HG03064 (cell line): ENCODE results near the gene FHL3.
A peak's percentile ranks its signal among the peaks of the same experiment; 100 is the strongest.

ENCODE experiments used
- ATAC-seq: cut with Tn5 transposase; IDR thresholded peaks from one replicate; pipeline ENCODE4 v1.9.1; 2021; ENCODE audit warnings: low read depth; ENCODE audit not compliant: unreplicated experiment

Gene FHL3

DNA sequence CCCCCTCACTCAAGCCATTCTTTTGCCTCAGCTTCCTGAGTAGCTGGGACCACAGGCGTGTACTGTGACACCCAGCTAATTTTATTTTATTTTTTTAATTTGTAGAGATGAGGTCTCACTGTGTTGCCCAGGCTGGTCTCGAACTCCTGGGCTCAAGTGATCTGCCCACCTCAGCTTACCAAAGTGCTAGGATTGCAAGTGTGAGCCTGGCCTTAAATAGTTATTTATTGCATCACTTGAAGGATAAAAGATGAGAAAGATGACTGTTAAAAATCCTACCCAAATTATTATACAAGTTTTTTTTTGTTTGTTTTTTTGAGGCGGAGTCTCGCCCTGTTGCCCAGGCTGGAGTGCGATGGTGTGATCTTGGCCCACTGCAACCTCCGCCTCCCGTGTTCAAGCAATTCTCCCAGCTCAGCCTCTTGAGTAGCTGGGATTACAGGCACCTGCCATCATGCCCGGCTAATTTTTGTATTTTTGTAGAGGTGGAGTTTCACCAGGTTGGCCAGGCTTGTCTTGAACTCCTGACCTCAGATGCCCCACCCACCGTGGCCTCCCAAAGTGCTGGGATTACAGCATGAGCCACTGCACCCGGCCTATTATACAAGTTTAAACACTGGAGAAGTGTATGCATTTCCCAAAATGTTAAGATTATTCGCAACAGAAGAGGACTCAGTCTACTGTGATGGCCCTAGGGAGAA lies 9.6 kb upstream of the FHL3 start:
- no peak for ATAC-seq

- no peak for ATAC-seq
These were observed 8.9 kb upstream of the FHL3 start for GRCh38 chr1:38014171-38014570.

DNA sequence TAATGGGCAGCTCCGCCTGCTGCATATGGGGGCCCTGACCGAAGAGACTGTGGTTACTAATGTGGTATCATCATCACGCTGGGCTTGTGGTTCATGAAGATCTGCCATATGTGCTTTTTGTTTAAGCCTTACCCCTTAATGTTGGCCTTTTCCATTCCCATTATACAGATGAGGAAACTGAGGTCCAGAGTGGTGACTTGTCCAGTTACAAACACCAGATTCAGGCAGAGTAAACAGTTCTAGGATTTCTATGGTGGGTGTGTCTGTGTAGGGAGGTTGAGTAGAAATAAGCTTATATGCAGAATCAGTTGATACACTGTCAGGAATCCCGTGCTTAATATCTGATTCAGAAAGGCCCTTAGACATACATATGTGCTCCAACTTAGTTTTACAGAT lies 7.9 kb upstream of the FHL3 start:
- no peak for ATAC-seq

DNA sequence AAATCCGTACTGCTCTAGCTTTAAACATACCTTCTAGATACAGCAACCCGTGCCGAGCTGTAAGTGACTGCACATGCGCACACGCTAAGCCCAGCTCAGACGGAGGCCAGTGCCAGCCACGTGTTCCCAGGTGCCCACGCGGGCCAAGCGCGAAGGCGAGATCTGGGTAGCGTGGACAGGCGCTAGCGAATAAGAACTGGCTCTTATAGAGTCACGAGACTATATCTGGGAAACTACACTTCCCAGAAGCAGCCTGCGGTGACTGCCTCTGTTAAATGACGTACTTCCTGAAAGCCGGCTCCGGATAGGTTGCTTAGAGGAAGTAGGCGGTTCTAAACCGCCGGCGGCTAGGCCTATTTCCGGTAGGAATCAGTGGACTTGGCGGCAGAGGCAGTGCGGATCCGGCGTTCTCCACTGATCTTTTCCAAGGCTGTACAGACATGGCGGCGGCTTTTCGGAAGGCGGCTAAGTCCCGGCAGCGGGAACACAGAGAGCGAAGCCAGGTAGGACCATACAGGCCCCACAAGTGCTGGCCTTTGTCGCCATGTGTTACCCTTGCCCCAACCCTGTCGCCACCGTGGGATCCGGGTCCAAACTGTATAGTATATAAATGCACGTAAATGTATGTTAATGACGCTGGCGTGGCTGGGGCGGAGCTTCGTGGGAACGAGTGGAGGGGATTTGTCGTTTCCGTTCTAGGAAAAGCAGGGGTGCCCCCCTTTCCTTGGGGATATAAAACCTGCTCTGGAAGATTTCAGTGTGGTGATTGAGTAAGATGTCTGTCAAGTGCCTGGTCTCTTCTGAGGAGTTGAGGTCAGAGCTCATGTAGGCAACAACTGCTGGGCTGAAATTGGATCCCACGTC lies 7.3 kb upstream of the FHL3 start, which contains the start of gene UTP11:
TSS of gene UTP11 (plus strand) at position 372 of the 864 bp plus-strand sequence. CDS start at position 441, 69 bp downstream.
- peak; percentile 92 for ATAC-seq

GRCh38 chr1:38009841-38010180 lies 4.5 kb upstream of the FHL3 start:
- no peak for ATAC-seq

- ATAC-seq: no peak
These were observed 4.0 kb upstream of the FHL3 start for GRCh38 chr1:38009088-38009840.

- ATAC-seq: no peak
These were observed 904 bp upstream of the FHL3 start for GRCh38 chr1:38006008-38006828.

GRCh38 chr1:38004284-38005108 lies 818 bp downstream of the FHL3 start:
- no peak for ATAC-seq

GRCh38 chr1:38003261-38004250 lies 1.8 kb downstream of the FHL3 start:
- ATAC-seq: no peak

DNA sequence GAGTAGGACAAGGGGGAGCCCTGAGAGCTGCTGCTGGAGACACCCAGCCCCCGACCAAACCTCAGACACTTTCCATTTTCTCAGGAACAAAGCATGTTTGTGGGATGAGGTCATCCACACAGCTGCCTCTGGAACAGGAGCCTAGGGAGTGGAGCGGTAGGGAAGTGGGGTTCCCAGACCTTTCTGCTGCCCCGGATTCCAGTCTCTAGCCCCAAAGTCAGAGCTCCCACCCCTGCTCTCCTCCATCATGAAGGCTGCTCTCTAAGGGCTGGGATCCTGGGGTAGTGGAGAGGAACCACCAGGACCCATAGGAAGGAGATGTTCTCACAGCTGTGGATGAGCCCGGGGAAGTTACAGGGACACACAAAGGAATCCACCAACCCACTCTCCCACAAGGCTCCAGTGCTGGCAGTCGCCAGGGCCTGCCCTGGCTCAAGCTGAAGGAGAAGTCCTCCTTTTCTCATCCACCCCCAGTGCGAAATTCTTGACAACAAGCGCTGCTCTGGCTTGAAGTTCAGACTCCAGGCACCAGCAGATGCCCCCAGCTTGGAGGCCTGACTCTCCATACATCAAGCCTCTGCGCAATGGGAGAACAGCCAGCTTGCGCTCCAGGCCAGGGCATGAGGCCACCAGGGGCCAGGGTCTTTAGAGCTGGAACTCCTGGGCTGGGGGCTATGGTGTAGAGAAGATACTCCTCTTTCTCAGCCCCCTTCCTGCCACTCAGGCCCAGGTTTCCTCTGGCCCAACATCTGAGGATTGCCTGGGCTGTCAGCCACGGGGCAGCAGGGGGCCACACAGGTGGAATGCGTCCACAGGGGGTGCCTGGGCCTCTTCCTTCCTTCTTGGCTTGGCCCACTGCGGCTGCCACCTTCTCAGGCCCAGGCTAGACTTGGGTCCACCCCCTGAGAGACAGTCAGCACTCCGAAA lies 4.5 kb downstream of the FHL3 start:
- ATAC-seq: no peak

DNA sequence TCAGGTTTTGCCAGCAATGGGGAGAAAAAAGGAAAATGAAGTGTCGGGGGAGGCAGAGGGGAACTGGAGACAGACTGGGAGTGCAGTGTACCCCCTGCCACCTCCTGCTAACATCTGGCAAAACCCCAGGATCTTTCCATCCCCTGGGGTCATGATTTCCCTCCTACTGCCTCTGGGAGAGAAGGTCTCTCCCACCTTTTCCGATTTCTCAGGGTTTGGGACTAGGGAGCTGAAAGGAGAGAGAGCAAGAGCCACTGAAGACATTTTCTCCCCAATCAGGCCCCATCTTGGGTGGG lies 5.1 kb downstream of the FHL3 start:
- no peak for ATAC-seq

DNA sequence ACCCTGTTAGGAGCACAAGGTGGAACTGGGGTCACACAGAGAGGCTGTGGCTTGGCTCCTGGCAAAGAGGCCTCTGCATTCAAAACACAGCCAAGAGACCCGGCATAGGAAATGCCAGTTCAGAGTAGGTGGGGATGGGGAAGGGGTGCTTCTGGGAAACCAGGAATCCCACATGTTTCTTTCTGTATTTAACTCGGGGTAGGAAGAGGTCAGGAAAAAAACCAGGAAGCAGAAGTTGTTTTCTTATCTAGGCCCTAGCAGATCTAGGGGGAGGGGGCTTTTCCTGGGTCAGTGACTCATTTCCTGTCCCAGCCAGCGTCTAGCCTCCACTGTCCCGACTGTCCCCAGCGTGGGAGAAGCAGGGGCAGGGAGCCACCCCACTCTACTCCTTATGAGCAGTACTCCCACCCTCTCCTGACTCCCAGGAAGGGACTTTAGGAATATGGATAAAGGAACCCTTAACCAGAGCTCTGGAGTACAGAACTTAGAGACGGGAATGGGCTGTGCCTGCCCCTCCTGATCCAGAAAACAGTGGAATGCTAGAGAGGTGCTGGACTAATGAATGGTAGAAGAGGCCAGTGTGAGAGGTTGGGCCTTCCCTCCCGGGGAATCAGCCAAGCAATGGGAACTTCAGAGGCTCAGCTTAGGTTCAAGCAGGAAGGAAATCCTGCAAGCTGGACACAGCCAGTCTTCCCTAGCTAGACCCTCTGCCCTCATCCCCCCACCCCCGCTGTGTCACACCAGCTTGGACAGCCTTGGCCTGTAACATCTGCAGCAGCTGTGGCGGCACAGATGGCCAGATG lies 5.7 kb downstream of the FHL3 start:
- no peak for ATAC-seq

DNA sequence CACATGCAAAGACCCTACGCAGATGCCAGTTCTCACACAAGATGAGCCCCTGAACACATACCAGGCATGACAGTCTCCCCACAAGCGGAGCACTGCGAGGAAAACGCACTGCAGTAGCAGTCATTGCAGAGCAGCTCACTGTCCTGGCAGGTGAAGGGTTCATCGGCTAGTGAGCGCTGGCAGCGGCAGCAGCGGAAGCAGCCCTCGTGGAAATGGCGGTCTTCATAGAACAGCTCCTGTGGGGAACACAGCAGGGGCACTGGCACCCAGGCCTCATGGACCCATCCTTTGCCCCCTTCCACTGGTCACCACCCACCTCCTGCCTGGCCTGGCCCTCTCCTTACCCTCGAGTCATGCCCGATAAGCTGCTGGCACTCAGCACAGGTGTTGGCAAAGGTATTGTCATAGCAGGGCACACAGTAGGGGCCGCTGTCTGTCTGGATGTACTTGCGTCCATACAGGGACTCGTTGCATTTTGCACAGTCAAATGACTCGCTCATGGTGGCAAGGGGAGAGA lies 6.3 kb downstream of the FHL3 start:
- no peak for ATAC-seq

DNA sequence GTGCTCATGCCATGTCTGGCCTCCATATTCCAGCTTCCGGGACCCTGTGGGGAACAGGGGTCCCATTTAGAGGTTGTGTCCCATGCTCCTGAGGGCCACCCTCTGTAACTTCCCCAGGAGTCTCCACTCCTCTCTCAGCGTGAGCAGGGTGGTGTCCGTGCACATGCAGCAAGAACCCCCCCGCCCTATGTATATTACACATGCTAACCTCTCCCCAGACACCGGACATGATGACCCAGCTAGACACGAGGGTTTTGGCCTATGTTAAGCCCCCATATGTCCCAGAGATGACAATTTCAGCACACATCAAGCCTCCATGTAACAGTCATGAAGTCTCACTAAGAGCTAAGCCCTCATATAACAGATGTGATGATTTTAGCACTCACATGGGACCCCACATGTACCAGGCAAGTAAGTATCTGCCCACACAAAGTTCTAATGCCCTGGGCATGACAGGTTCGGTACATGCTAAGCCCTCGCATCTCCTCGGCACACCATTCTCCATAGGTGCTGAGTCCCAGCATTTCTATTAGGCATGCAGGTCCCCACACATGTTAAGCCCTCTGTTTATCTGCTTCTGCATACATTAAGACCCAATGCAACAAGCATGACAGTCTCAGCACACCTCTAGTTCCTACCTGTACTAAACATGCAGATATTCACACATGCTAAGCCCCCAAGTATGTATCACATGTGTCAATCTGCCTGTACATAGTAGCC lies 7.1 kb downstream of the FHL3 start:
- no peak for ATAC-seq

- no peak for ATAC-seq
These were observed 7.8 kb downstream of the FHL3 start for GRCh38 chr1:37997256-37998088.
